NCI-H187 (cell line): Measurements from ENCODE around the gene VIPR1.

ENCODE experiments used
- DNase-seq, 2 experiments: peaks; one replicate each; lab custom pipeline; 2025; lab: John Stamatoyannopoulos, UW

Gene VIPR1

DNA sequence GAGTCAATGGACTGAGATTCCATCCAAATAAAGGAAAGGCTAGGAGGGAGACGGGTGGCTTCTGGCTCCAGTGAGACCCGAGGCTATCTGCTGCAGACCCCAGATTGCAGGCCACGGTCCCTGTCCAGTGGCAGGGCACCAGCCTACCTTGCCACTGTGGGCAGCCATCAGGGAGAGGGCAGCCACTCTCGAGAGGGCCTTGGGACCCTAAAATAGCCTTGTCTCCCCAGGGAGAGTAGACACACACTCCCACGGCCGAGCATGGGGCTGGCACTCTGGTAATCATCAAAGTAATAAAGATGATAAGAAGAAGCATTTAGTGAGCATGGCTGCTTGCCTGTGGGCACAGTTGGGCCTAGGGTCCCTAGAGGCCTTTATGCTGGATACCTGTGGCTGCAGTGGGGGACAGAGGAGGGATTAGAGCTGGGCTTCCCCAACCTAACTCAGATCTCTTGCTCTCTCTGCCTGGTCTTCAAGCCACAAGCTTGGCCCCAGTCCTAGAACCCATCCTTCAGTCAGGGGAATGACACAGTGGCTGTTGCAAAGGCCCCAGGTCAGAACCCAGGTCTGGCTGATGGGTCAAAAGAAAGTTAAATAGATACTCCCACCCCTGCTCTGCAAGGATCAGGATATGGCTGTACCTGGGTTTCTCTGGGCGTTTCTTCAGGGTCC is 9.2 kb upstream of the VIPR1 start:
- no peak for DNase-seq

DNA sequence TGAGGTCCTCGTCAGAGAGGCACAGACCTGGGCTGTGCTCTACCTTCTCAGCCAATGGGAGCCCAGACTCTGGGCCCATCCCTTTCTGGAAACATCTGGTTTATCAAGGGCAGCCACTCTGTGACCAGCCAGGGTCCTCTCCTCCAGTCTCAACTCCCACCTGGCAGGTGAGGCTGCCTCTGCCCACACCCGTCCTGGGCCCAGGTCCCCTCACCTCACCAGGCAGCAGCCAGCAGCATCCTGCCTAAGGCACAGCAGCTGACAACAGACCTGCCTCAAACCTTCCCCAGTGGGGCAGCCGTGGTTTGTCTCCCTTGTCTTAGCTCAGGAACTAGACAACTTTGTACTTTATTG is 8.7 kb upstream of the VIPR1 start:
- DNase-seq = no peak

DNA sequence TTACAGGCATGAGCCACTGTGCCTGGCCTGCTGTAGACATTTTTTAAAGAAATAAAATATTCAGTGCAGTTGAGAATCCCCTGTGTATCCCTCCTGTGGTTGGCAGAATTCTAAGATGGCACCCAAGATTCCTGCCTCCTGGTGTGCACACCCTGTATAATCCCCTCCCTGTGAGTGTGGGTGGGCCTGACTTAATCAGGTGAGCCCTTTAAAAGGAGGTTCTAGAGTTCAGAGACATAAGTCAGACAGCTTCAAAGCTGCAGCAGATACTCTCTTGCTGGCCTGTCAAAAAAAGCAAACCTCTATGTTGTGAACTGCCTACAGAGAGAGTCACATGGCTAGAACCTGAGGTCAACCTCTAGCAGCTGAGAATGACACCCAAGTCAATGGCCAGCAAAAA is 7.0 kb upstream of the VIPR1 start:
- DNase-seq = no peak

DNA sequence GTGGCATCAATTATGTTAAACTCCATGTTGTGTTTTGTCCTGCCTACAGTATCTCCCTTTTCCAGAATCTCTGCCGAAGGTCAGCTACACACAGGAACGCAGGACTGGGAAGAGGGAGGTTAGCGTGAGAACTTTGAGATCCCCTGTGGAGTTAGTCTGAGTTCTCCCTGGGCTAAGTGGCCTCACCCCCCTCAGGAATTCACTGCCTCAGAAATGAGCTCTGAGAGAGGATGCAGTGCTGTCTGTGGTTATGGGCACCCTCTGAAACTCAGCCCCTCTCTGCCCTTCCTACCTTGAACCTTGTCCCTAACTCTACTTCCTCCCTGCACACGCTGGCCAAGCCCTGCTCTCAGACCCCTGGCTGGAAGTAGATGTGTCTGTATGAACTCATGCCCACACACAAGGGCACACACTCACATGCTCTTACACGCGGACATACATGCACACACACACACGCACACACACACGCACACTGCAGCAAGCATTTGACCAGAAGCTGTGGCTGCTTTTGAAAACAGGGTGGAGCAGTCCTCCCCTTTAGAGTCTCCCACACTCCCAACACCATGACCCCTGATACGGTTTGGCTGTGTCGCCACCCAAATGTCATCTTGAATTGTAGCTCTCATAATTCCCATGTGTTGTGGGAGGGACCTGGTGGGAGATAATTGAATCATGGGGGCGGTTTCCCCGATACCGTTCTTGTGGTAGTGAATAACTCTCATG is 5.3 kb upstream of the VIPR1 start:
- no peak for DNase-seq

DNA sequence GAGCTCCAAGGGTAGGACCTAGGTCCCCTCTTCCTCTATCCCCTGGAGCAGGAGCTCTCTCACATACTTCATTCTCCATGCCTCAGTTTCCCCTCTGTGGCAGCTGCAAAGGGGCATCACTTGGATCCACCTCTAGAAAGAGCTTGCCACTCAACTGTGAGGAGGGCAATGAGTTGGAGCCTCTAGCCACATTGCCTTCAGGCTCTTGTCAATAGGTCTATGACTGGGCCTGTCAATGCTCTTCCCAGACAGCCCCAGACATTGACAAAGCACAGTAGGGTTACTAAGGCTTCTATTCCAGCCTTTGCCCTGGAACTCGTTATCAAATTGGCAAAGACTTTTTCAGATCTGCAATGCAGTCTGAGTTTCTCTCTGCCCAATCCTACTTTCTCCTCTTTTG is 4.4 kb upstream of the VIPR1 start:
- no peak for DNase-seq

DNA sequence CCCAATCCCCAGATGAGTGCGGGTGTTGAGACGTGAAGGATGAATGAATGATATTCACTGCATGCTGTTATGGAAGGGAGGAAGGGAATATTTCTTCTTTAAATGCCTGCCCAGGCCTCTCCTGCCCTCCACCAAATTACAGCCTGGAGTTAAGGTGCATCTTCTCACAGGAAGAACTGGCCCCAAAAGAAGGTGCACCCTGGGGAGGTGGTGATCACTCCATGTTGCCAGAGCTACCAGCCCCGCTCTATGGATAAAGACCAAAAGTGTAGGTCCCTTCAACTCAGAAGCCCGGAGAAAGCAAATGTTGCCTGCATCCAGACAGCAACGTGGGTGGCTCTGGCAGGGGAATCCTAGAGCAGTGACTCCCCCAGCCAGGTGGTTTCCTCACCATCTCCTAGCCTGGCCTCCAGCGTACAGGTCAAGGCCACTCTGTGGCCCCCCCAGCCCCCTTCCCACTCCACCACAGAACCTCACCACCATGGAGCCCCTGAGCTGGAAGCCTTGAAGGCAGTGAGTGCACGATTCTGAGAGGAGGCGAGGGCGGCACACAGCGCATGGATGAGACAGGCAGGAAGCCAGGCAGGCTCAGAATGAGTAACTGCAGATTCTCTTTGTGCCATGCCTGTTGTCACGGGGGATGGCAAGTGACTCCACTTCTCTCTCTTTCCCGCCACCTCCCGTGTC is 3.5 kb upstream of the VIPR1 start:
- no peak for DNase-seq

DNA sequence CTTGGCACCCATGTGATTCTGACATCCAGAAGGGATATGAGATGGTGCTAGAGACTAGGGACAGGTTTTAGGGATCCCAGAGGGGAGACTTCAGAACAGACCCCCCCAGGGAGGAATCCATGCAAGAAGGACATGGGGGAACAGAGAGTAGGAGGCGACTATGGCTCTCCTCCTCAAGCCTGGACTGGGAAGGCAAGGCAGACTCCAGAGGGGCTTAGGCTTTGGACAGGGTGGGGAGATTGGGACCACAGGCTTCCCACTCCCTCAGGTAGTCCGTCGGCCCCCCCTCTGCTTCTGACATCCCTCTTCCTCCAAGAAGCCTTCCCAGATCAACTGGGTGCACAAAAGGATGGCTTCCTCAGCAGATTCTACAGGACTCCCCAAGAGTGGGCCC is 3.0 kb upstream of the VIPR1 start:
- no peak for DNase-seq

DNA sequence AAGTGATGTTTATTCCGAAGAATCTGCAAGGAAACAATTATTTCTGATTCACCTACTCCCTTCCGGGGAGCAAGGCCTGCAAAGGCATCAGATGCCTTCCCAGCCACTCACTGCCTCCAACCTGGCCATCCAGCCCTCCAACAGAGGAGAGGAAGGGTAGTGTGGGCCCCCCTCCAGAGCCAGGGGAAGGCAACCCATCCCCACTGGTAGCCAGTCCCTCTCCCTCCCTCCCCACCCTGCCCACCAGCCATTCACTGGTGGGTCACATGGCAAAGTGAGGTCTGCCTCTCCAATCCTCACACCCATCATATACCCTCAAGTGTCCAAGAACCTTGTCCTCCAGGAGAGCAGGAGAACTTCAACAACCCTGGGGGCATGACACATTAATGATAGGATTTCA is 2.4 kb upstream of the VIPR1 start:
- DNase-seq = no peak

DNA sequence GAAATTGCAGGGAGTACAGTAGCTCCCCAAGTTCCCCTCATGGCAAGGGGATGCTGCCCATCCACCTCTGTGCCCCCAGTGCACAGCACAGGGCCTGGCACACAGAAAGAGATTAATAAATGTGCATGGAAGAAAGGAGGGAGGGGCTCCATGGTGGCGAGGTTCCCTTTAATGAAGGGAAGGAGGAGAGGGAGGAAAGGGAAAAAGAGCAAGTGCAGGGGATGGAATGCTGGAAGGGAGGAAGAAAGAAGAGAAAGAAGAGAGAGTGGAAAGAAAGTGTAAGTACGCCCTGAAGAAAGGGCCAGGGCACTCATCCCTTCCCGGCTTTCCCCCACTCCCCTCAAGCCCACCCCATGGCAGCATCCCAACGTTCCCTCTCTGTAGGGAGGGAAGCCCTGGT is 1.5 kb upstream of the VIPR1 start:
- DNase-seq = no peak

DNA sequence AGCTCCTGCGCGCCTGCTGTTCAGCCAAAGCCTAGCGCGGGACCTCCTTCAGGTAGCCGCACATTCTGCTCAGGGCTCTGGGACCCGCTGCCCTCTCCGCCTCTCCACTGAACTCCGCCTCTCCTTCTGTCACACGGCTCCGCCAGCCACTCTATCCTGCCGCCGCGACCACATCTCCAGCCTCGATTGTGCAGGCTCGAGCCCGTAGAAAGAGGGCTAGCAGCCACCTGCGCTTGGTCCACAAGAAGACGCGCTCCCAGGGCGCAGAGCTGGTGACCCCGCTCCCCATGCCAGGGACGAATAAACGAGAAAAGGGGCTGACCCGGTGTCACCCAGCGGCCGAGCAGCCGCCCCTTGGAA is 1.1 kb upstream of the VIPR1 start:
- no peak for DNase-seq

DNA sequence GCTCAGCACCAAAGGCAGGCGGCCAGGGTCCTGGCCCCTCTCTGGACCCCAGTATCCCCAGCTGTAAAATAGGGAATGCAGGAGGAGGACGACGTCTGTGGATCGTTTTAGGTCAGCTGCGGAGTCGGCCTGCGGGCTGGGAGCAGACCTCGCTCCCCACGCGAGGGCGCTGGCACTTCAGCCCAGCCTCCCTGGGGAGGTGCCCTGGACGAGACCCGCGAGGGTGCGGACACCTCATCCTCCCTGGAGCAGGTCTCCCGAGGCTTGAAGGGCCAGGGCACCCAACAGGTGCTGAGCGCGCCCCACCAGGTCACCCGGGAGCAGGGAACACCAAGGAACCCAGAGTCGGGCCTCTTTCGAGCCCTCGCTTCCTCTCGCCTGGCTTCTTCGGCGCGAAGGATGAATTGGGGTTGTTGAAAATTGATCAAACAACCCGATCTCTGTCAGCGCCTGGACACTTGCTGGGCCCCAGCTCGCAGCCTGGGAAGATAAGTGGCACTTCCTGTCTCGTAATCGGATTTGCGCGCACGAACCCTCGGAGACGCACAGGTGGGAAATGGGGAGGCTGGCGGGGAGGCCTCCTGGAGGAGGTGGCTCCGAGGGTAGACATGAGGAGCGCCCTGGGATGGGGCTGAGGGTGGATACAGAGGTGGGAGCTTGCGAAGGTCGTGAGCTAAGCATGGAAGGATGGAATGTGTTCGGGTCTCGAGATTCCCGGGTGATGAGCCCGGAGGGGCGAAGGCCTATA is 588 bp upstream of the VIPR1 start:
- no peak for DNase-seq

DNA sequence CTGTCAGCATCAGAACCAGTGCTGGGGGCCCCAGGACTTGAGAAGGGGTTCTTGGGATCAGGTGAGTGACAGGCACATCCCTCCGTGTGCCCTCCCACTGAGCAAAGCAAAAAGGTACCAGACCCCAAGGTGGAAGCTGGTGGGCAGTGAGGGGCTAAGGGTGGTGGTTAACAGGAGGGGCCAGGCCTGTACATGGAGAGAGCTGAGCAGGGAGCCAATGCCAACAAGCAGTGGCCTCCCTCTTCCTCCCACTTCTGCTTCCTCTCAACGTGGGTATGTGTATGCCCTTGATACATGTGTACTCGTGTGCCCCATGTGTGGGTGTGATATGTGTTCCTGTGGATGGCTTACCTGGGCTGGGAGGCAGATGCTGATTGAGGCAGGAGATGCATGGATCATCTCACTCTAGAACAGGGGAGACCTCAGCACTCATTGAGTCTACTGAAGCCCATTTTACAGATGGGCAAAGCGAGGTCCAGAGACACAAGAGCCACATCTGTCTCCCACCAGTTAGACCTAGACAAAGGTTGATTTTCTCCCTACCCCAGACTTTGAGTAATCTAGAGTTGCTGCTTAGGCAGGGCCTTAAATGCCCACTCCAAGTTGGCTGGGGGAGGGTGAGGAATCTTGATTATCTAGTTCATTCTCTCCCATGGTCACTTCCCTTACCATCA is 945 bp downstream of the VIPR1 start:
- DNase-seq = no peak

DNA sequence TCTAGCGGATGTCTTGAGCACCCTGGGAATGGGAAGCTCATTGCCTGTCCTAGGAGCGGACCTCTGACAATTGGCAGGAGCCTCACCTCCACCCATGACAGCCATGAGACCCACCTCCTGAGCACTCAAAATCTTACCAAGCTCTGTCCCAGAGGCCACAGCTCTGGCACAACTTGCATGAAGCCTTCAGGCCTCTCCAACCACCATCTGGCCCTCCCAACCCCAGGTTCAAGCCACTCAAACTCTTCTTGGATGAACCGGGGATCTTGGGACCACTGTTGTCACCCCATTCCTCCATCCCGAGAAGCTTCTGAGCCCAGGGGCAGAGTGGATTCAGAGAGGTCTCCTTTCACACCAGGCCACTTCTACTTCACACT is 1.5 kb downstream of the VIPR1 start:
- DNase-seq = no peak

DNA sequence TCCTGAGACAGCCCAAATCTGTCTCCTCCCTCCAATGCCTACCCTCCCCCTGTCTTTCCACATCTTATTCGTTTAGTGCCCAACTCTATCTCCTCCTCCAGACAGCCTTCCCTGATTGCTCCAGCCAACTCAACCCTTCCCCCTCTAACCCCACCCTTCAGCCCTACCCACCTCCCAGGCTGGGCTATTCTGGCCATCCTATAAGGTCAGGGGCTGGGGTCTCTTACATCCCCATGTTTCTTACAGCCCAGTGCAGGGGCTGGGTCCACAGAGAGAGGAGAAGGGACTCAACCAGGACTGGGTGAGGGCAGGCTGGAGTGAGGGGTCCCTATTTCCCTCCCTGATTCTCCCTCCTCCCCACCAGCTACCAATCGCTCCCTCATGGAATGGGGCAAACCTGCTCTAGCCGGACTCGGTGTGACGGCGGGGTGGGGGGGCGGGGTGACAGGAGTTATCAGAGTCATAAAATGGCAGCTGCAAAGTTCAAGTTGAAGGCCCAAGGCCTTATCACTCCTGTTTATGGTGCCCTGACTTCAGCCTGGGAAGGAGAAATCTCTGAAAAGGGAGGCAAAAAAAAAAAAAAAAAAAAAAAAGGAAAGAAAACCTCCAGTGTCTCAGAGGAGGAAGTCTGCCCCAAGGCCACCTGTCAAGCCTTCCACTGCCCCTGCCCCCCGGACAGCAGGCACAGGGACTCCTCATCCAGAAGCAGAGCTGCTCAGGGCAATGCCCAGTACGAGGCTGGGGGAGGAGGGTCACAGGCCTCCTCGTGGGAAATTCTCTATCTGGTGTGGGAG is 2.1 kb downstream of the VIPR1 start:
- no peak for DNase-seq

DNA sequence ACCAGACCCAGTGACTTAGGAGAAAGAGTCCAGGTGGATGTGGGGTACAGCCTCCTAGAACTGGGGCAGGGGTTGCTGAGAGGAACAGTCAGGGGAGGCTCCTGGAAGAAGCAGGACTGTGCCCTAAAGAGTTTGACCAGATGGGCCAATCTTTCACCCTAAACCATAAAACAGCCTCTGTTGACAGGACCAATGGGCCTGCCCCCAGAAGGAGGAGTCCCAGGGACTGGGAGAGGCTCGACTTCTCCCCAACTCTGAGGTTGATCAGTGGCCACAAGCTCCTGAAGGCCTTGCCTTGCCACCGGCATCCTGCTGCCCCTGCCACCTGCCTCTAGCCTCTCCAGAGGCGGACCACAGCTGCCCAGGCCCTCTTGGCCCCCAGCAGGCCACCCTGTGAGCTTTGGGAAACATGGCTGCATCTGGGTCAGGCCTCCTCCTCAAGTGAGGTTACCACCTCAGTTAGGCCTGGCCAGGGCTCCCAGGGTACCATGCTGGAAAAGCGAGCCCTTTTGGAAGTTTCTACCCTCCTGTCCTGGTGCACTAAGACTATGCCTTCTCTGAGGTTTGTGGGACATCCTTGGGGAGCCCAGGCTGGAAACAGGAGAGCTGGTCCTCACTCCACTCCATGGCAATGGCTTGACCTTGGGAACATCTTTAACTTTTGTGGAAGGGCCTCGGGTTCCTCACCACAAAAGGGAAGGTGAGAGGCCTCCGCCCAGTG is 2.8 kb downstream of the VIPR1 start:
- no peak for DNase-seq

DNA sequence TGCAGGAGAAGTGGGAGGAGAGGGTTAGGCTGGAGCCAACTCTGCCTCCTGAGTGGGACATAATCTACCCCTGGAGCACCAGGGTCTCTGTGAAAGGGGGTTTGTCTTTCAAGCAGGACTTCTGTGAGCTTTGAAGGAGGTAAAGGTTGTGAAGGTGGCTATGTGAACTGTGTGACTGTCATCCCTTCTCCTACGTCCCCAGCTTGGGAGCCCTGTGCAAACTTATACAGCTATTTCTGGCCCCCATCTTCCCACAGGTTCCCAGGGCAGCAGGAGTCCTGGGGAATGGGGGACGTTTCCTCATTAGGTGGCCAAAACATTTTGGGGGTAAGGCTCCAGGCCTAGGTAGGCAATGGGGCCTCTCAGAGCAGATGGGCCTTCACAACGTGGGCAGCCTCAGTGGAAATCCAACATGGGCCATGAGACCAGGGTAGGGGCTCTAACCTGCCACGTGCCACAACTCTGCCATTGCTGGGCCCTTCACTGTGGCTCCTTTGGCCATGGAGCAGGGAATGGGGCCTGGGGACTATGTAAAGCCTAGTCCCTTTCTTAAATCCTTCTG is 3.5 kb downstream of the VIPR1 start:
- no peak for DNase-seq

DNA sequence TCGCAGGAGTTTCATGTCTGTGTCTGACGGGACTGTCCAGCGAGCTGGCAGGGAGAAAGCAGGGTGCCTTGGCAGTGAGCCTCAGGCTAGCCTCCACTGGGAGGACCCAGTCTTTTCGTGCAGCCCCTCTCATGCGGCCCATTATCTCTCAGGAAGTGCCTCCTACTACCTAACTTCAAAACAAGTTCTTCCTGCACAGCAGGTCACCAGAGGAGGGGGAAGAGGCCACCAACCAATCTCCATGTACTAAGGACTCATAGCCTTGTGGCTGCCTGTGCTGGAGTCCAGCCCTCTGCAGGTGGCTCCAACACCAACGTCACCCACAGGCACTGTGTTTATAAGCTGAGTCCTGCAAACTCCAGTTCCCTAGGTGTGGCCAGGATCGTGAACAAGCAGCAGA is 4.8 kb downstream of the VIPR1 start:
- DNase-seq = no peak

DNA sequence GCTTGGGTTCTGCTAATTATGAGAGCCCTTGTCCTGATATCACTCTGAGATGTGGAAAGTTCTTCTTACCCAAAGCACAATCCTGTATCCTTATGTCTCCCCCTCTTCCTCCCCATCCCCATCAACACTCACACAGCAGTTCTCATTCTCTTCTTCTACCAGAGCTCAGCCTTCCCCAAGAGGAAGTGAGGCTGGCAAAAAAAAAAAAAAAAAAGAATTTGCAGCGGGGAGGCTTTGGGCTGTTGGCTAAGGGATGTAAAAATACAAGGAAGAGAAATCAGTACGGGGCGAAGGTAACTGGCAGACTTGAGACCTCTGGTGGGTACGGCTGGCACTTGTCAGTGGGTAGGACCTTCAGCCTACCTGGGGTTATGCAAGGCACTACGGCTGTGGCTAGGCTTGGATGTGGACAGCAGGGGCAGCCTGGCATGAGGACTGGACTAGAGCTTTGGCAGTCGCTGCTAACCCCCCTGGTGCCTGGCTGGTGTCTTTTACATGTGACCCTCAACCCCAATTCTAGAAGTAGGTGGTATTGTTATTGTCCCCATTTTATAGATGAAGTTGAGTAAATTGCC is 5.4 kb downstream of the VIPR1 start:
- no peak for DNase-seq

DNA sequence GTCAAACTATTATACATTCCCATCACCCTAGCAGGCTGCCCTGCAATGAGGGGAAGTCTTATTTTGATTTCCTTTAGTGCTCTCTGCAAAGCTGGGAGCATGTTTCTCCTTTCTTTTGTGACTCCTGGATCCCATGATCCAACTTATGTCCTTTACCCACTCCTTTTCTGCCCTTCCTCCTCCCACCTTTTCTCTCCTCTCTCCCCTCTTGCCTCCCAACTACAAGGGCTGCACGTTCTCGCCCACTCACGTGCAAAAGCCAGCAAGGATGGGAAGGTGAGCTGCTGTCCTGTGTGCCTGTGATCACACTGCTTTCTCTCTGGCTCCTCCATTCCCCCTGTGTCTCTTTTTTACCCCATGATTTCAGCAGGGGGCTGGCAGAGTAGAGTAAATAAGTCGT is 6.1 kb downstream of the VIPR1 start:
- no peak for DNase-seq

DNA sequence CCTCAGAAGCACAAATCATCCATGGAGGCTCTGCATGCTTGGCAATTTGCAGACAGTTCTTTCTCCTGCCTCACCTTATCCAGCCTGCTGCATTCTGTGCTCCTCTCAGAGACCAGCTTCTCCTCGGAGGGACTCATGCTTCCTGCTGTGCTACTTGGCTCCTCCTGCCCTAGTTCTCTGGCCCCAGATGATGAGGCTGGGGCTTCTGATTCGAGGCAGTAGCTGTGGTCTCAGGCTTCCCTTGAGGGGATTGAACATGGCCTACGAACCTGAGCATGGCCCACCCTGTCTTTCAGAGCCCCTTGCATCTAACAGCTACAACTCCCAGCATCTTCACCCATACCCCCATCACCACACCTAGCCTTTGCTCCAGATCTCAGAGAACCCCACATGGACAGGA is 6.7 kb downstream of the VIPR1 start:
- no peak for DNase-seq
